Activated naive CD4-positive, alpha-beta T cell treated with anti-CD3 and anti-CD28 coated beads, Interleukin-2, amount 50 U/mL, for 24 hours (primary cell): ENCODE results near the gene C2CD2.
A peak's percentile ranks its signal among the peaks of the same experiment; 100 is the strongest.

Experiments
- H3K27ac Mint-ChIP-seq: one replicate; pipeline ENCODE4 v1.8.0; 2021; ENCODE audit warnings: mild to moderate bottlenecking, mixed read lengths
- H3K27me3 Mint-ChIP-seq: one replicate; pipeline ENCODE4 v1.8.0; 2021; ENCODE audit warnings: mixed read lengths
- H3K36me3 Mint-ChIP-seq: one replicate; pipeline ENCODE4 v1.8.0; 2021; ENCODE audit warnings: mixed read lengths
- H3K4me1 Mint-ChIP-seq: one replicate; pipeline ENCODE4 v1.8.0; 2021; ENCODE audit warnings: mixed read lengths
- H3K4me3 Mint-ChIP-seq: one replicate; pipeline ENCODE4 v1.8.0; 2021; ENCODE audit warnings: mild to moderate bottlenecking, mixed read lengths
- H3K9me3 Mint-ChIP-seq: one replicate; pipeline ENCODE4 v1.8.0; 2021; ENCODE audit warnings: mixed read lengths

C2CD2 gene

DNA sequence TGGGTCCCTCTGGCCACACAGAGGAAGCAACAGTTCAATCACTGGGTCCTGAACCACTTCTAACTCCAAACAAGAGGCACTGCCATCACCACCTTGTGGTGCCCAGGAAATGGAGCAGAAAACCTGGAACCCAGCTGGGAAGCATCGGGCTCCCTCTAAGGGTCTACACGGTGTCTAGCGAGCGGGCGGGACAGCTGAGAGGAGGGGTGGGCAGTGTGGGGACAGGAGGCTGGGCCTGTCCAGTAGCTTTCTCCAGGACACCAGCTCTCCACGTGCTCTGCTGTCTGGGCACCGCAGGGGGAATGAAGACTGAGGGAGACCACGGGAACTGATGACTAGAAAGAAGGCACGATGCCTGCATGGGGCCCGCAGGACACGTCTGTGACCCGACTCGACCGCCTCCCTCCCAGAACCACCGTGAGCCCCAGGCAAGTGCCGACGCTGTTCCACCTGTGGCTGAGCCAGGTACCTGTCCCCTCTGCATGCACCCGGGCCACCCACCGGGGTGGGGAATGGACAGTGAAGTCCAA is 69.3 kb downstream of the C2CD2 start:
- peaks cover 6% of the 10 kb centered on the region for H3K4me1 Mint-ChIP-seq
- H3K36me3 Mint-ChIP-seq = peaks cover 2% of the 10 kb centered on the region
- H3K27me3 Mint-ChIP-seq = no peaks in the 10 kb centered on the region
- H3K27ac Mint-ChIP-seq = no peak overlapping the region
- H3K4me3 Mint-ChIP-seq = no peak overlapping the region
- no peaks in the 10 kb centered on the region for H3K9me3 Mint-ChIP-seq

DNA sequence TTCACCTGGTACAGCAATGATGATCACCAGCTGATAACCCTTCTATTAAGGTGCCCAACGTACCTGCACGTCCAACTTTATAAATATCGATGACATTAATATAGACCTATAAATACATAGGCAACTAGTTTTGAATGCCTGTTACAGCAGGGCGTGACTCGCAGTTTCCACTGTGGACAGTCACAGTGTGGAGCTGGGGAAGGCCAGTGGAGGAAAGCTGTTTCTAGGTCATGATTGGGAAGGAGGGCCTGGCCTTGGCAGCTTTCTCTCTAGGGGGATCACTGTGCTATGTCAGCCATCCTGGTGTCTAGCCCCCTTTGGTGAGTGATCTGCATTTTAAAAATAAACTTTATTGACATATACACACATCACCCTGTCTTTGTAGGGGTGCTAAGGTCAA is 70.2 kb downstream of the C2CD2 start:
- no peaks in the 10 kb centered on the region for H3K9me3 Mint-ChIP-seq
- H3K4me1 Mint-ChIP-seq = peaks cover 6% of the 10 kb centered on the region
- H3K27ac Mint-ChIP-seq = no peak overlapping the region
- H3K36me3 Mint-ChIP-seq = no peaks in the 10 kb centered on the region
- H3K4me3 Mint-ChIP-seq = no peak overlapping the region
- no peaks in the 10 kb centered on the region for H3K27me3 Mint-ChIP-seq

DNA sequence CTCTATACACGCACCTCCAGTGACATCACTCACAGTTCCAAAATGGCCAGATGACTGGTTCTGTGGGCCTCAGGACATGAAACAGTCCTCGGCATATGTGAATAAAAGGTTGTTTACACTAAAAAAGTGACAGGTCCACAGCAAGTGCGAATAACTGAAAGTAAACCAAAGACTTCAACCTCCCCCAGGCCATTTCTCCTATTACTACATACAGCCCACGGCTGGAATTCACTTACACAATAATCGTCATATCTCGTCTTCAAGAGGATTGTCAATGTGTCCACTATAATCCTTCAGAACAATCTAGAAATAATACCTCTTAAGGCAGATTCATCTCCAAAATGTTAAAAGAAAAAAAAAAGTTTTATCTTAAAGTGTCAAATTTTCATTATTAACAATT is 72.8 kb downstream of the C2CD2 start:
- Mint-ChIP-seq H3K36me3 (no peaks in the 10 kb centered on the region), H3K27me3 (no peaks in the 10 kb centered on the region), H3K4me1 (peaks cover 27% of the 10 kb centered on the region), H3K27ac (peak overlapping the region; percentile 19), H3K9me3 (no peaks in the 10 kb centered on the region), H3K4me3 (peak overlapping the region; percentile 40)

DNA sequence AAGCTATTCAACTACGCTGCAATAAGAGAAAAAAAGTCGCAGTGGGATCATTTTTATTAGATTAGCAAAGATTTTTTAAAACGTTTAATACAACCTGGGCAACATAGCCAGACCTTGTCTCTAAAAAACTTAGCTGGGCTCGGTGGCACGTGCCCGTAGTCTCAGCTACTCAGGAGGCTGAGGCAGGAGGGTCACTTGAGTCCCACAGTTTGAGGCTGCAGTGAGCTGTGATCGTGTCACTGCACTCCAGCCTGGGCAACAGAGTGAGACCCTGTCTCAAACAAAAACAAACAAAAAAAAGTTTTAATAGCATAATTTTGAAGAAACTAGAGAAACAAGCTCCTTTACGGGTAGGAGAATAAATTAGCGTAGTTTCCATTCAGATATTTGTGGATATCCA is 73.7 kb downstream of the C2CD2 start:
- Mint-ChIP-seq H3K4me3 (peak overlapping the region; percentile 87), H3K9me3 (no peaks in the 10 kb centered on the region), H3K36me3 (peaks cover 3% of the 10 kb centered on the region), H3K27ac (no peak overlapping the region), H3K4me1 (peaks cover 36% of the 10 kb centered on the region), H3K27me3 (no peaks in the 10 kb centered on the region)

DNA sequence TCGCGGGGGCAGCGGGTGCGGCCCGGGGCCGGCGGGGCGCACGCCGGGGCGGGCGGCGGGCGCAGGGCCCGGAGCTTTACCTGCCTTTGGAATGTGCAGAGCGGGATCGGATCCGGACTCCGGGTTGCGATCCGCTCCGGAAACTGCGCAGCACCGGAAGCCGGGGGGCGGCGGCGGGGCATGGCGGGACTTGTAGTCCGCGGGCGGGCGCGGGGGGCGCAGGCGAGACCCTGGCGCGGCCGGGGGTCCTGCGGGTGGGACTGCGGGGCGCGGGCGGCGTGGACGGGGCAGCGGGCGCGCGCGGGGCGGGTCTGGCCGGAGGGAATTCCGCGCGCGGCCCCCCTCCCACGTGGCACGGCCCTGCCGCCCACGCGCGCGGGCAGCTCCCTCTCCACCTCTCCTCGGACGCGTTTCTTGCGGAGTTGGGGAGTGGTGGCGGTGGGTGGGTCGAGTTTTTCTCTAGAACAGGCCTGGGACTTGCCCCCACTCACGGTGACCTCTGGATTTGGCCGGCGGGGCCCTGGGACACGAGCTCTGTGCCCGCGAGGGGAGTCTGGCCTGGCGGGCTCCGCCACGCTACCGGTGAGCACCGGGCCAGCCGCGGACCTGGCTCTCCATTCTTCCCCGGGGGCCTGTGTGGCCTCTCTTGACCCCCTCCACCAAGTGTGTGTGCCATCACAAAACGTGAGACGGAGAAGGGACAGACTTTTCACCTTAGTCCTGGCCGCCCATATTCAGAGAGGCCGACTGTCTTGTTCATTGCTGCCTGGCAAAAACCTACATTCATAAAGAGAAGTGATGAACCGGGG is 74.4 kb downstream of the C2CD2 start, which contains the start of gene PRDM15:
Gene PRDM15, minus strand, starts transcription at position 155 of the 809 bp plus-strand sequence. CDS start 18,981 bp downstream, outside the sequence.
- peaks cover 3% of the 10 kb centered on the region for H3K36me3 Mint-ChIP-seq
- peak within 1 kb of the TSS; percentile 97 for H3K27ac Mint-ChIP-seq
- peaks cover 38% of the 10 kb centered on the region for H3K4me1 Mint-ChIP-seq
- no peaks in the 10 kb centered on the region for H3K9me3 Mint-ChIP-seq
- peak within 1 kb of the TSS; percentile 91 for H3K4me3 Mint-ChIP-seq
- no peaks in the 10 kb centered on the region for H3K27me3 Mint-ChIP-seq

DNA sequence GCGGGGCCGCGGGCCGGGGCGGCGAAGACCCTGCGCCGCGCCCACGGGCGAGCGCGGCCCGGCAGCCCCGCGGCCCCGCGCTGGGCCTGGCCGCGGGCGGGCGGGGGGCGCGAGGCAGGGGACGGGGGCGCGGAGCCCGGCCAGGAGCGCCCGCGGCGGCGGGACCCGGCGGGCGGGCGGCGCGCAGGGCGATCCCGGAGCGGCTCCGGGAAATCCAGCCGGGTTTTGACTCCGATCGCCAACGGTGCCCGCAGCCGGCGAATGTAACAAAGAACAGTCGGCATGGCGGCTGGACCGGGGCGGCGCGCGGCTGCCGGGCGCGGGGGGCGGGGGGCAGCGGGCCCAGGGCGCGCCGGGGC is 75.0 kb downstream of the C2CD2 start:
- no peaks in the 10 kb centered on the region for H3K9me3 Mint-ChIP-seq

DNA sequence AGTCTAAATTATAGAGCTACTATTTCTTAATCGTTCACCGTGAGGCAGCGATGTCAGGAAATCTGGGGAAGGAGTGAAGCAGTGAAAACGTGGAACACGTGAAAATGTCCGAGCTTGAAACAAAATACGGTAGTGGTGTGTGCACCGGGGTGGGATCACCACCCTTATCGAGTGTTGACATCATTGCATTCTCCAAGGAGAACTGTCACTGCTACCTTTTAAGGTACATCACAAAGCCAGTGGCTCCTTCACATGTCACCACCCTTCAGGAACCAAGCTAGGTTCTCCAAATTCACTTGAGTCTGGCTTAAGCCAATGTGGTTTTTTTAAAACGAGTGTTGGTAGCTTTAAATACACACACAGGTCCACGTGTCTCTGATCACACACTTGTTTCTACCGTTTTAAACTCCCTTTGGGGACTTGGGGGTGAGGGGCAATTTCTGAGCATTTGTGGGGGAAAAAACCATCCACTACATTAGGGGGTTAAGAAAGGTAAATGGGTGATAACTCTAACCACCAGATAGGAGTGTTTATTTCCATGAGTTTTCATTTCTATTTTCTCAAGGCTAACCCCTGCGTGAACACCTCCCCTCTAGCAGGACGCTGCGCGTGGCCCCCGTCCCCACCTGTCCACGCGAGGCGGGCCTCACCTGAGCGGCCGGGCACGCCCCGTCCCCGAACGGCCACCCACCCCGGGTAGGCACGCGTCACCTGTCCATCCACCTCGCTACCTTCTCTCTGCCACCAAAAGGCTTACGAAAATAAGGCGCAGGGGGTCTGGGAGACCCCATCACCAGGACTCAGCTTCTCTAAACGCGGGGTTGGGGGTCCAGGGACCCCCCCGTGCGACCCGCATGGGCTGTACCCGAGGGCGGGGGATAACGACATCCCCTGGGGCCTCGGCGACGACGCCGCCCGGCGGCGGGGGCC is 75.7 kb downstream of the C2CD2 start:
- Mint-ChIP-seq H3K9me3 (no peaks in the 10 kb centered on the region), H3K27ac (peak overlapping the region; percentile 95), H3K27me3 (no peaks in the 10 kb centered on the region), H3K4me3 (peak overlapping the region; percentile 91), H3K4me1 (peaks cover 38% of the 10 kb centered on the region), H3K36me3 (peaks cover 3% of the 10 kb centered on the region)

More for the DNA sequence above, 75.0 kb downstream of the C2CD2 start:
- Mint-ChIP-seq H3K27ac (no peak overlapping the region), H3K27me3 (no peaks in the 10 kb centered on the region), H3K36me3 (peaks cover 3% of the 10 kb centered on the region), H3K4me3 (peak overlapping the region; percentile 65), H3K4me1 (peaks cover 38% of the 10 kb centered on the region)

DNA sequence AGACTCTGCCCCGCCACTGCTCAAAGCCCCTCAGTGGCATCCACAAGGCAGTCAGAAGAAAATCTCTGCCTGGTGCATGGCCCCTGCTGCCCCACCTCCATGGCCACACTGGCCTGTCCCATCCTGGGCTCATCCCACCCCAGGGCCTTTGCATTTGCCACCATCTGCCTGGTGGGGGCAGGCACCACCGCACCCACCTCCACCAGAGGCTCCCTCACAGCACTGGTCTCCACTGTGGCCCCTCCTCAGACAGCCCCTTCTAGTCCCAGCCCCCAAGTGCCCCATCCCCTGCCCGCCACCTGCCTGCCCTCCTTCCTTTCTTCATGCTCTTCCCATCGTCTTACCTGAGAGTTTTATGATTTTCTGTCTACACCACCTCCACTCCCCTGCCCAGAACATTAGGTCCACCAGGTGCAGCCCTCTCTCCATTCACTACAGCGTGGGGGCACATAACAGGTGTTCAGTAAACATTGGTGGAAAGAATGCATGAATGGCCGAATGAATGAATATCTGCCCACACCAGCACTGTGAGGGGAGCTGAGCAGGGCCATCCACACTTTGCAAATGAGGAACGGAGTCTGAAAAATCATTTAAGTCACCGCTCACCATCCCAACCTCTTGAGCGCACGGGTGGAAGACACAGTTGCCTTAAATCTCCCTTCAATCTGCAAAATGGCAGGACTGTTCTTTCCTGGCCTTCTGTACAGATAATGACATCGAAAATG is 76.7 kb downstream of the C2CD2 start:
- H3K4me1 Mint-ChIP-seq = peaks cover 38% of the 10 kb centered on the region
- H3K9me3 Mint-ChIP-seq = no peaks in the 10 kb centered on the region
- peaks cover 3% of the 10 kb centered on the region for H3K36me3 Mint-ChIP-seq
- H3K4me3 Mint-ChIP-seq = peak overlapping the region; percentile 91
- H3K27ac Mint-ChIP-seq = peak overlapping the region; percentile 95
- no peaks in the 10 kb centered on the region for H3K27me3 Mint-ChIP-seq

DNA sequence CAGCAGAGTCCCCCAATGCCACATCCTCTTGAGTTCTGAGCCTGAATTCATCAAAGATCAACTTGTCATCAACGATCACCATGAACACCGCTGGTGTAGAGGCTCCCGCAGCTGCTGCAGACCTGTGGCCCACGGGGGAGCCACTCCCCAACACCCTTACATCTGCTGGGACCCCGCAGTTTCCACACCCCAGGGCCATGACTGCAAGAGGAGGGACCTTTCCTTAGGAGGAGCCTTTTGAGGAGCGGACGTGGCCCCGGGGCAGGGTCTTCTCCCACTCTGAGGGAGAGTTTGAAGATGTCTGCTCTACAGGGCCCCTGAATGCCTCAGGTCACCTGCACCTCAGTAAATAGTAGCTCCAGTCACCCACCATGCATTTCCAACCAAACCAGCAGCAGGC is 77.4 kb downstream of the C2CD2 start:
- Mint-ChIP-seq H3K27me3 (no peaks in the 10 kb centered on the region), H3K27ac (no peak overlapping the region), H3K36me3 (peaks cover 3% of the 10 kb centered on the region), H3K4me3 (peak overlapping the region; percentile 5), H3K9me3 (no peaks in the 10 kb centered on the region), H3K4me1 (peaks cover 38% of the 10 kb centered on the region)

DNA sequence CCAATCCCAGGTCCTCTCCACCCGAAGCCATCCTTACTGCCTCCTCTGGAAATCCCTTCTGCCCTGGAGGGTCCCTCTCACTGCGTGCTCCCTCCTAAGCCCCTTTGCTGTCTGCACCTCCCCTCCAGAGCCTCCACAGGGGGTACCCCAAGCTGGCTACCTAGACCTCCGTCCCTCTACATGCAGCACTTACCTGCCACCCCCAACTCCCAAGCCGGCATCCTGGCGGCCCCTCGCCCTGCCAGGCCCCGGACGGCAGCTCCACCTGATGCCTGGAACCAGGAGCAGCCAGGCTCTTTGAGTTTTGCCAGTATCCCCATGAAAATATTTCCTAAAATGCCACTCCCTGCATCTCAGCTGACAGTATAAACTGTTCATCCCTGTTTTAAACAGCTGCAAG is 78.7 kb downstream of the C2CD2 start:
- H3K4me3 Mint-ChIP-seq = no peak overlapping the region
- no peak overlapping the region for H3K27ac Mint-ChIP-seq
- H3K36me3 Mint-ChIP-seq = peaks cover 3% of the 10 kb centered on the region
- H3K9me3 Mint-ChIP-seq = no peaks in the 10 kb centered on the region
- peaks cover 37% of the 10 kb centered on the region for H3K4me1 Mint-ChIP-seq
- no peaks in the 10 kb centered on the region for H3K27me3 Mint-ChIP-seq

DNA sequence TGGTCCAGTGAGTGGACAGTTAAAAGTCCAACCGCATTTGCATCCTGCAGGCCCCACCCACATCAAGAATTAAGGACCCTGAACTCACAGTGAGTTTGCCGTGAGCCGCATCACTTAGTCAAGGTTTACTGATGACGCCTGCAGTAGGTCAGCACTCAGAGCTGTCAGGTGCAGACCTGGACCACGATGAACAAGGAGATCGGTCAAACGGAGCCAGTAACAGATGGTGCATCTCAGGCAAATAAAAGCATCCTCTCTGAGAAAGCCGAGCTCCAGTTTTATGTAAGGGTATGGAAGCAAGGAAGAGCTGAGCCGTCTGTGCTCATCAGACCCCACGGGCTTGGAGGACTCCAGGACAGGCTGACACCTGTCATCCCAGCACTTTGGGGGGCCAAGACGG is 79.2 kb downstream of the C2CD2 start:
- H3K4me1 Mint-ChIP-seq = peaks cover 33% of the 10 kb centered on the region

DNA sequence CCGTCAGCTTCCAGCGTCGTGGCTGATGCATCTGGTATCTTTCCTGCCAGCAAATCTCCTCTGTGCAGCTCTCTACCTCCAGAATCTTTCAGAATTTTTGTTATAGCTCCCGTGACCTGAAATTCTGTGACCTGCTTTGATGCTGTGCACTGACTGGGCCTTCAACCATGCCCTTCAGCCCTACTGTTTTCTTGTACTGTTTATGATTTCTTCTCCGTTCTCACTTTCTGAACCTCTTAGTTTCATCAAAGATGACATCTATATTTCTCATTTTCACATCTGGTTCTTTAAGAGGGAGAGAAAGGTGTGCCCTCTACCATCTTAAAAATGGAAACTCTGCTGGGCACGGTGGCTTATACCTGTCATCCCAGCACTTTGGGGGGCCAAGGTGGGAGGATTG is 80.4 kb downstream of the C2CD2 start:
- no peak overlapping the region for H3K27ac Mint-ChIP-seq
- H3K4me3 Mint-ChIP-seq = no peak overlapping the region
- H3K4me1 Mint-ChIP-seq = peaks cover 32% of the 10 kb centered on the region
- H3K36me3 Mint-ChIP-seq = peaks cover 3% of the 10 kb centered on the region
- H3K9me3 Mint-ChIP-seq = no peaks in the 10 kb centered on the region
- no peaks in the 10 kb centered on the region for H3K27me3 Mint-ChIP-seq

More for the DNA sequence above, 79.2 kb downstream of the C2CD2 start:
- no peak overlapping the region for H3K4me3 Mint-ChIP-seq
- H3K9me3 Mint-ChIP-seq = no peaks in the 10 kb centered on the region
- no peak overlapping the region for H3K27ac Mint-ChIP-seq
- no peaks in the 10 kb centered on the region for H3K27me3 Mint-ChIP-seq
- peaks cover 3% of the 10 kb centered on the region for H3K36me3 Mint-ChIP-seq

DNA sequence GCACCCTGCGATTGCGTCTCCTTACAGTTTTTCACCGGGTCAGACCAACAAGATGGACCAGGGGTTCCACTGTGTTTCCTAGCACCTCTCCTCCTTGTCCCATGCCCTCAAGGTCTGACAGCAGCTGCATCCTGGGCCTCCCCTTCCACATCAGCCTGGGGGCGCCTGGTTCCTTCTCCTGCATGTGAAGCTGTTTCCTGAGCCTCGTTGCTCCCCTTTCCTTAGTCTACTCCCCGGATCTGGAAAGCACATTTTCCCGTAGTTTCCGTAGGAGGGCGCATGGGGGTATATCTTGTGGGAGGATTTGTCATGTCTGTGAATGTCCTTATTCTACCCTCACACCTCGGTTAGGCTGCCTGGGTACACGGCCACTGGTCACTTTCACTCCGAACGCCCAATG is 80.8 kb downstream of the C2CD2 start:
- Mint-ChIP-seq H3K27ac (no peak overlapping the region), H3K4me1 (peaks cover 31% of the 10 kb centered on the region), H3K4me3 (no peak overlapping the region), H3K36me3 (peaks cover 3% of the 10 kb centered on the region), H3K9me3 (no peaks in the 10 kb centered on the region), H3K27me3 (no peaks in the 10 kb centered on the region)

DNA sequence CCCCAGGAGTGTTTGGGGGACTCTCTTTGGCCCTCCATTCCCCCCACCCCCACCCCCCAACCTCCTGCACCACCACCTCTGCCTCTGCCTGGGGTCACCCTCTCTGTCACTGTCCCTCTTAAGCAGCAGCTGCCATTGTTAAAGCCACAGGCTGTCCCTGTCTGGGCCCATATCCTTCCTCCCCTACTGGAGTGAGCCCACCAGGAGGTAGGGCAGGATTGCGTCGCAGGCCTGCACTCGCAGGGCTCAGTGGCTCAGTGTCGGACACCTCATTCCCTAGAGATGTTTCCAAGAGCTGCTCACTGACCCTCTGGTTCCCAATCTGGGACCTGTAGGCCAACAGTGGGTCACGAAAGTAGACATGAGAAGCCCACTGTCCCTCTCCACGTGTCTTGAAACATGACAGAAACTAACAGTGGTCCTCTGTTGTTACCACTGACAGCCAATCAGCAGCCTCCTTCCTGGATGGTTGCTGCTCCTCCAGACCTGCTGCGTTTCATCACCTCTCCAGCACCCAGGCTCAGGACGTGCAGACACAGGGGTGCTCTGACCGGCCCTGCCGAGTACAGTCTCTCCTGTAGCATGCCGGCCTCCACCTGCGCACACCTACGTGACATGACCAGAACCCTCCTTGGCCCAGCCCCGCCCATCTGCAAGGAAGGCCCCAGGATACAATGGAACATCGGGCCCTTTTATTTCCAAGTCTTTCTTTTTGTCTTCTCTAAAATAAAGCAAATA is 82.4 kb downstream of the C2CD2 start:
- H3K4me3 Mint-ChIP-seq = no peak overlapping the region
- H3K36me3 Mint-ChIP-seq = peaks cover 3% of the 10 kb centered on the region
- H3K9me3 Mint-ChIP-seq = no peaks in the 10 kb centered on the region
- H3K27ac Mint-ChIP-seq = no peak overlapping the region
- peaks cover 15% of the 10 kb centered on the region for H3K4me1 Mint-ChIP-seq
- H3K27me3 Mint-ChIP-seq = no peaks in the 10 kb centered on the region

DNA sequence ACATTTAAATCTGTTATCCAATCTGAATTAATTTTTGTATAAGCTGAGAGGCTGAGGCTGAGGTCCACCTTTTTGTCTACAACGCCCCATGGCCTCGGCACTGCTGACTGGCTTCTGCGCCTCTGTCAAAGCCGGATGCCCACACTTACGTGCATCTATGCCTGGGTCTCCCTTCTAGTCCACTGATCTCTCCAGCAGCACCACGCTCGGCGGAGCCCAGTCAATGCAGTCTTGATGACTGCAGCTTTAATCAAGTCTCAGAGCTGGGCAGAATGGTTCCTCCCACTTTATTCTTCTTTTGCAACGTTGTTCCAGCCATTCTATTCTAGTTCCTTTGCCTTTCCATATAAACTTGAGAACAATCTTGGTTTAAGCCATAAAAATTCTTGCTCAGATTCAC is 84.0 kb downstream of the C2CD2 start:
- Mint-ChIP-seq H3K27me3 (no peaks in the 10 kb centered on the region), H3K36me3 (no peaks in the 10 kb centered on the region), H3K4me1 (peaks cover 13% of the 10 kb centered on the region), H3K4me3 (no peak overlapping the region), H3K27ac (no peak overlapping the region), H3K9me3 (no peaks in the 10 kb centered on the region)
